SU-DHL-6 (cell line): ENCODE measurements around the gene PTGER4.

ENCODE experiments used
- CTCF ChIP-seq: fragments of 200-600 bp; sonication (generic); IDR thresholded peaks from one replicate; pipeline ENCODE4 v1.5.1; 2017; ENCODE audit warnings: antibody characterized with exemption, mild to moderate bottlenecking, low read length, moderate library complexity; ENCODE audit not compliant: insufficient read depth, poor library complexity, severe bottlenecking
- EZH2phosphoT487 ChIP-seq: fragments of 200-600 bp; sonication (generic), shearing (Covaris generic); conservative IDR thresholded peaks from 2 replicates; pipeline ENCODE4 v1.6.1; 2018; ENCODE audit warnings: mild to moderate bottlenecking, antibody characterized with exemption, low read length, moderate library complexity, mixed read lengths

GRCh38 chr5:40694433-40694832 is 14.7 kb downstream of the PTGER4 start:
- TF ChIP-seq CTCF = no peak
- TF ChIP-seq EZH2phosphoT487 = no peak
